GM18951 (cell line): ENCODE data around the gene OR7A10.

Experiments
- POLR2A ChIP-seq: IDR thresholded peaks from 4 replicates; pipeline ENCODE4 v1.6.1; 2011; ENCODE audit warnings: mild to moderate bottlenecking; ENCODE audit not compliant: insufficient read length, insufficient read depth; ENCODE audit errors: extremely low read depth
- in situ Hi-C: fragments of 300-500 bp; cut with MboI; formaldehyde crosslinking; loops from one replicate; pipeline ENCODE4 v1.12.0; 2022; ENCODE audit warnings: low sequenced_read_pairs, mixed read lengths, inconsistent platforms; ENCODE audit not compliant: unreplicated experiment

The OR7A10 gene

DNA sequence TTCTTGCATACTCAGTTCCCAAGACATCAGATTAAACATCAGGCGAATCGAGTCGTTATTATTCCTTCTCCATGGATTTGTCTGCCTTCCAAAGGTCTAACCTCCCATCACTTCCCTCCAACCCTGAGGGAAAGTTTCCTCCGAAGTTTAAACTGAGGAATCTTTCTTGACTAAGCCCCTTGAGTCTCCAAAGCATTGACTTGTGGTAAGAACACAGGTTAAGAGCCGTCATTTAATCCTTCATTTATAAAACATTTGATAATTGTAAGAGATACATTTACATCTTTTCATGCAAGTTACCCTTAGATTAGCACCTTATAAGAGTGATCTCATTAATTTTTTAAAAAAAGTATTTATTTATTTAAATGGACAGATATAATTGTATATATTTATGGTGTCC is at the start of gene OR7A10:
OR7A10 (minus strand) TSS at position 101 of the 400 bp plus-strand sequence. CDS start 7,045 bp downstream, outside the sequence.
- in situ Hi-C loops, result no loop called here
- no peak for TF ChIP-seq POLR2A

- no peak for TF ChIP-seq POLR2A
- in situ Hi-C loops, result no loop called here
These were observed 42.1 kb upstream of the OR7A10 start for GRCh38 chr19:14890643-14891379.

- no peak for TF ChIP-seq POLR2A
- in situ Hi-C loops, result no loop called here
These were observed 41.4 kb upstream of the OR7A10 start for GRCh38 chr19:14889994-14890642.

GRCh38 chr19:14886032-14886431 is 37.3 kb upstream of the OR7A10 start, which contains the start of gene OR7A17:
Gene OR7A17 (minus strand): TSS chr19:14886132. CDS start chr19:14881355, 4,777 bp downstream.
- in situ Hi-C loops, result no loop called here
- no peak for TF ChIP-seq POLR2A

GRCh38 chr19:14871619-14872230 is 23.0 kb upstream of the OR7A10 start:
- no peak for TF ChIP-seq POLR2A
- in situ Hi-C loops, result no loop called here

- TF ChIP-seq POLR2A, result no peak
- in situ Hi-C loops, result no loop called here
These were observed 19.8 kb upstream of the OR7A10 start for GRCh38 chr19:14868497-14868896.

DNA sequence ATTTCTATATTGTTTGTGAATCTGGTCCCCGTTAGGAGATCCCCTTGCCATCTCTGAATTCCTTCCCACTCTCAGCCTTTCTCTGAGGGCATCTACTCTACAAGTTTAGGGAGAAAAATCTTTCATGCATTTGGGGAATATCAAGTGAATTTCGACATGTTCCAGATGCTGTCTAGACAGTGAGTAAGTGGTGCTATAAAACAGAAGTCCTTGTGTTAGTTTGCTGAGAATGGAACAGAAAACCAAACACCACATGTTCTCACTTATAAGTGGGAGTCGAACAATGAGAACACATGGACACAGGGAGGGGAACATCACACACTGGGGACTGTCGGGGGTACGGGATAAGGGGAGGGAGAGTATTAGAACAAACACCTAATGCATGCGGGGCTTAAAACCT is 5.1 kb downstream of the OR7A10 start:
- no peak for TF ChIP-seq POLR2A
- in situ Hi-C loops, result no loop called here

DNA sequence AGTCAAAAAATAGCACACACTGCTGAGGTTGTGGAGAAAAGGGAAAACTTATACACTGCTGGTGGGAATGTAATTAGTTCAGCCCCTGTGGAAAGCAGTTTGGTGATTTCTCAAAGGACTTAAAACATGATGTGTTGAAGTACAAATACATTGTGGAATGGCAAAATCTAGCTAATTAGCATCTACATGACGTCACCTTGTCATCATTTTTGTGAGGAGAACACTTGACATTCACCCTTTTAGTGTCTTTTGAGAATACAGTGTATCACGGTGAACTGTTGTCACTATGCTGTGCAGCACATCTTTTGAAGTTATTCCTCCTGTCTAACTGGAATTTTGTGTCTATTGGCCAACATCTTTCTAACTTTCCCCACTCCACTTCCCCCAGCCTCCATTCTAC is 5.6 kb downstream of the OR7A10 start:
- in situ Hi-C loops, result no loop called here
- no peak for TF ChIP-seq POLR2A

- no peak for TF ChIP-seq POLR2A
- in situ Hi-C loops, result no loop called here
These were observed 8.5 kb downstream of the OR7A10 start for GRCh38 chr19:14840206-14840605.

DNA sequence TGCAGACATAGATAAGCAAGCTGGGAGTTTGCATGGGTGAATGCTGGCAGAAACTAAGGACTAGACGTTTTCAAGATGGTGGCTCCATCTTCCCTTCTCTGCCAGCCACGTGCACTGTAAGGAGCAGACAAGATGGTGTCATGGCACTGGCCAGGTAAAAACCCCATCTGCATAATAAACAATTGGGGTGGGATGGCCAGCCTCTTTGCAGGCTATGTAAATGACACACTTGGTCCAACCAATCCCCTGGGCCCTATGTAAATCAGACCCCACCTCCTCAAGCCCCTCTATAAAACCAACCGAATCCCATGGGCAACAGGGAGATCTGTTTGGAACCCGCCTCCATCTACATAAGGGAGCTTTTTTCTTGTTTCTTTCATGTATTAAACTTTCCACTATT is 11.3 kb downstream of the OR7A10 start:
- TF ChIP-seq POLR2A, result no peak
- in situ Hi-C loops, result no loop called here

DNA sequence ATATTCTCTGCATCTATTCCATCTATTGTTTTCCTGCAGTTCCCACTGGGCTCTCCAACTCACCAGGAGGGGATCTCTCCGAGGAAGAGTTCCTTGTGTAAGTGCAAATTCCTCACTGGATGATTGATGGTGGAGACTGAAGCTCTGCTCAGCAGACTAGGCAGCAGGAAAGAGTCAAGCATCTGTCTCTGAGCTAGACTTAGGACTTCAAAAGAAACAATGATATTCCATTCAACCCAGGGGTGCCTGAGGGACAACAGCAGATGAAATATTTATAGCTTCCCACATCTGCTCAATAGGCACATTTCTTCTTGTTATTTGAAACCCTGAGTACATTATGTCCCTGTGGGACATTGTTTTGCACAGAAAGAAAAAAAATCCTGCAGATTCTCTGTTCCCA is 13.7 kb downstream of the OR7A10 start, which contains the start of the genes OR7A5 and OR7C1:
OR7A5 (minus strand) TSS at position 175 of the 400 bp plus-strand sequence. CDS start 6,944 bp downstream, outside the sequence.
OR7C1 (minus strand) TSS at position 175 of the 400 bp plus-strand sequence. CDS start 35,049 bp downstream, outside the sequence.
- no peak for TF ChIP-seq POLR2A
- in situ Hi-C loops, result no loop called here

- no peak for TF ChIP-seq POLR2A
- in situ Hi-C loops, result no loop called here
These were observed 18.0 kb downstream of the OR7A10 start for GRCh38 chr19:14830702-14831101.

GRCh38 chr19:14826006-14826405 is 22.7 kb downstream of the OR7A10 start:
- no peak for TF ChIP-seq POLR2A

More at GRCh38 chr19:14826006-14826405, 22.7 kb downstream of the OR7A10 start:
- in situ Hi-C loops, result no loop called here
